Subcutaneous adipose tissue (tissue), 4 donors: ENCODE data around the gene RGS6. TPM values are rescaled to one million over a fixed set of nuclear protein-coding genes. Genes with fewer than 3 reads are reported as not detected.

ENCODE experiments used
- CTCF ChIP-seq: fragments of 450-650 bp; IDR thresholded peaks from one replicate; pipeline ENCODE4 v1.5.1; 2016; ENCODE audit warnings: low read depth, mild to moderate bottlenecking, control low read depth, antibody characterized with exemption, moderate library complexity
- small RNA-seq: library from RNA; depleted of rRNA; stranded (forward); fragments of <200 nt; gene quantifications from one replicate; pipeline ENCODE3, GENCODE V24; 2016
- total RNA-seq, 4 donors: library from RNA; depleted of rRNA; stranded (reverse); fragments of >200 nt; gene quantifications; one replicate each; pipeline ENCODE4 v1.1.0, GENCODE V29; 2016

The RGS6 gene
- total RNA-seq, 4 donors from 2014 or later = 4.4 to 32.0 (median 11.4) TPM

GRCh38 chr14:72614365-72614764 is 682.1 kb downstream of the RGS6 start:
- TF ChIP-seq CTCF = no peak

- no peak for TF ChIP-seq CTCF
Measured at GRCh38 chr14:72614891-72615415, 682.7 kb downstream of the RGS6 start.

DNA sequence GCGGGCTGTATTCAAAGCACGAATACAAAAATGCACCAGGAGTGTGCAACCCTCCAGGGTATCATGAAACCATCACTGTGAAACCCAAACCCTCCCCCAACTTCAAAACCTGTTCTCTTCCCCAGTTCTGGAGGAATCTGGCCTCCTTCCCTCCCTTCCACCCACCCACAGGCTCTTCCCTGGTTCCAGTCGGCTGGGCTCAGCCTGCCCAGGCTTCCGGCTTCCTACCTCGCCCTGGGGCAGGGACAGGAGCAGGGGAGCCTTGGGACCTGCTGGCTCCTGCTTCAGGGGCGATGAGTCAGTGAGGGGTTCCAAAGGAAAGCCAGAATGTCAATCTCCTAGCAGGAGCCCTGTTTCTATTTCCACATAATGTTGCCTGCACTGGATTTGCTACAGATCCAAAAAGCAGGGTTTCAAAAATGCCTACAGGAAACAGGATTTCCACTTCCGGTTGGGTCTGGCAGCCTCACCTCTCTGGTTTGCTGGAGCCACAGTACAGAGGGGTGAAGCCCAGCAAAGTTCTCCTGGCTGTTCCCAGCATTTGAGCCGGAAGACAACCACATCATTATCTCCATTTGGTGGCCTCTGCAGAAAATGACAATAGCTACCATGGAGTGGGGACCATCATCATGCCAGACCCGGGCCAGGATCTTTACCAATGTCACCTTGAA is 683.4 kb downstream of the RGS6 start:
- TF ChIP-seq CTCF = no peak

Small RNA genes within 50 kb of the gene (small RNA-seq; reads per million reads assigned to genes)
- not detected for gene MIR7843
- gene RF00019 = 0.49 reads per million
